ENCODE data around the gene AGTPBP1. TPM values are rescaled to one million over a fixed set of nuclear protein-coding genes. Genes with fewer than 3 reads are reported as not detected.

The AGTPBP1 gene
- total and polyA plus RNA-seq, 9 of the 15 experiments (the other 6 are each of a cell fraction or from before 2014, with no cell fraction given): 1.4 to 7.9 (median 4.6) TPM

DNA sequence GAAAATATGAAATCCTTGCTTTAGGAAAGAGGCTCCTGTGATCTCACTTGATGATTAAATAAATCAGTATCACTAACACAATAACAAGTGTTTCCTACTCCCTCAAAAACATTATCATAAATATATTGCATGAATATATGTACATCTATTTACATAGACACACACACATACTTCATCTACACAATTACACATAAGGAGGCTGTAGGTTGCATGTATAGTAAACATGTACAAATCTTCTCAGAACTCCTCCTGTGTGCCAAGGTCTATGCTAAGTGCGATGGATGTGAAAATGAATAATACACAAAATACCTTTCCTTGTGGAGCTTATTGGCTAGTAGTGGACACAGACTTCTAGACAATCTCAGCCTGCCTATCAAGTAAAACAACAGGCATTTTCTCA, 239.9 kb downstream of the AGTPBP1 start:
- no peak overlapping the region for H2AFZ ChIP-seq (ENCODE audit: low read depth, low read length)
- FAIRE-seq (no peak), ATAC-seq (no peak), DNase-seq (ENCODE audit: extremely low read depth in 1 of 4, low spot score in 3 of 4) (no peak)
- H3K9me3 ChIP-seq (replicated peaks; ENCODE audit: control insufficient read depth, insufficient read depth, low read depth, low read length): no peaks in the 10 kb centered on the region
- no CpG with 5 or more reads among the region's 1 CpG for WGBS (ENCODE audit: insufficient coverage, low coverage, missing lambda C conversion rate)
- H3K9ac ChIP-seq (ENCODE audit: insufficient read depth in 1 of 2, low read depth in 2 of 2, low read length in 2 of 2): no peak overlapping the region
- no peak for TF ChIP-seq RBM17 (IDR thresholded peaks at IDR 0.05; ENCODE audit: borderline replicate concordance, low read depth, low read length)
- TF ChIP-seq HOXB6 (CRISPR knock-in tag; IDR thresholded peaks at IDR 0.05; ENCODE audit: borderline replicate concordance): no peak
- TF ChIP-seq ZNF174 (CRISPR knock-in tag; IDR thresholded peaks at IDR 0.05): no peak
- no peak for TF ChIP-seq HMG20A (CRISPR knock-in tag; conservative IDR thresholded peaks at IDR 0.05)
- no peak for TF ChIP-seq HNRNPL (IDR thresholded peaks at IDR 0.05; ENCODE audit: low read depth, low read length)
- TF ChIP-seq RBM22 (IDR thresholded peaks at IDR 0.05; ENCODE audit: low read depth, low read length, poor library complexity, severe bottlenecking): no peak
- TF ChIP-seq, protein P1, sequence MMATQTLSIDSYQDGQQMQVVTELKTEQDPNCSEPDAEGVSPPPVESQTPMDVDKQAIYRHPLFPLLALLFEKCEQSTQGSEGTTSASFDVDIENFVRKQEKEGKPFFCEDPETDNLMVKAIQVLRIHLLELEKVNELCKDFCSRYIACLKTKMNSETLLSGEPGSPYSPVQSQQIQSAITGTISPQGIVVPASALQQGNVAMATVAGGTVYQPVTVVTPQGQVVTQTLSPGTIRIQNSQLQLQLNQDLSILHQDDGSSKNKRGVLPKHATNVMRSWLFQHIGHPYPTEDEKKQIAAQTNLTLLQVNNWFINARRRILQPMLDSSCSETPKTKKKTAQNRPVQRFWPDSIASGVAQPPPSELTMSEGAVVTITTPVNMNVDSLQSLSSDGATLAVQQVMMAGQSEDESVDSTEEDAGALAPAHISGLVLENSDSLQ (IDR thresholded peaks at IDR 0.05): no peak
- TF ChIP-seq ZBTB17 (CRISPR knock-in tag; IDR thresholded peaks at IDR 0.05): no peak
- TF ChIP-seq, protein P2, sequence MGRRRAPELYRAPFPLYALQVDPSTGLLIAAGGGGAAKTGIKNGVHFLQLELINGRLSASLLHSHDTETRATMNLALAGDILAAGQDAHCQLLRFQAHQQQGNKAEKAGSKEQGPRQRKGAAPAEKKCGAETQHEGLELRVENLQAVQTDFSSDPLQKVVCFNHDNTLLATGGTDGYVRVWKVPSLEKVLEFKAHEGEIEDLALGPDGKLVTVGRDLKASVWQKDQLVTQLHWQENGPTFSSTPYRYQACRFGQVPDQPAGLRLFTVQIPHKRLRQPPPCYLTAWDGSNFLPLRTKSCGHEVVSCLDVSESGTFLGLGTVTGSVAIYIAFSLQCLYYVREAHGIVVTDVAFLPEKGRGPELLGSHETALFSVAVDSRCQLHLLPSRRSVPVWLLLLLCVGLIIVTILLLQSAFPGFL (CRISPR knock-in tag; IDR thresholded peaks at IDR 0.05): no peak
- no peak for TF ChIP-seq RUNX1 (IDR thresholded peaks at IDR 0.05; ENCODE audit: low read depth)
- no peak for TF ChIP-seq NBN (IDR thresholded peaks at IDR 0.05; ENCODE audit: low read depth)
- TF ChIP-seq MCM2 (IDR thresholded peaks at IDR 0.05; ENCODE audit: low read depth): no peak
- no peak for TF ChIP-seq HDAC8 (tag; IDR thresholded peaks at IDR 0.05)
- TF ChIP-seq ZNF347 (CRISPR knock-in tag; IDR thresholded peaks at IDR 0.05; ENCODE audit: low read depth): no peak
- no peak for TF ChIP-seq SMC3 (conservative IDR thresholded peaks at IDR 0.05; ENCODE audit: insufficient read depth, low read depth, low read length)
- TF ChIP-seq SIRT6 (IDR thresholded peaks at IDR 0.05; ENCODE audit: low read depth, low read length): no peak
- H3K9me1 ChIP-seq (ENCODE audit: control insufficient read depth, insufficient read depth, low read length): no peaks in the 10 kb centered on the region
- no peak overlapping the region for H3K4me2 ChIP-seq (ENCODE audit: insufficient read depth, low read length)
- no TSS peak for BruUV-seq (replicated peaks)
- H3K79me2 ChIP-seq (ENCODE audit: control insufficient read depth, insufficient read depth, low read length): no peaks in the 10 kb centered on the region
- H4K20me1 ChIP-seq (replicated peaks; ENCODE audit: control insufficient read depth, insufficient read depth, low read length): no peaks in the 10 kb centered on the region
- H3K4me1 ChIP-seq (replicated peaks in 1 of 2; ENCODE audit: control insufficient read depth in 2 of 2, insufficient read depth in 2 of 2, low read length in 2 of 2): no peaks in the 10 kb centered on the region
- H3K27ac ChIP-seq (ENCODE audit: extremely low read depth, low read depth, low read length): no peak overlapping the region
- CTCF ChIA-PET (ENCODE audit: low intra/inter-chr PET ratio): no interaction called here
- no peaks in the 10 kb centered on the region for H3K36me3 ChIP-seq (ENCODE audit: control insufficient read depth, insufficient read depth, low read length)
- no peak overlapping the region for H3K4me3 ChIP-seq
- intact Hi-C loops (cut with micrococcal nuclease): no loop called here
- POLR2A ChIA-PET: no interaction called here
- in situ Hi-C loops (cut with MboI): no loop called here
- H3K27me3 ChIP-seq (ENCODE audit: control insufficient read depth in 2 of 2, insufficient read depth in 2 of 2, low read length in 2 of 2): no peaks in the 10 kb centered on the region

Measured in K562 (cell line).